ENCODE measurements around the gene LHX6.

LHX6 gene

DNA sequence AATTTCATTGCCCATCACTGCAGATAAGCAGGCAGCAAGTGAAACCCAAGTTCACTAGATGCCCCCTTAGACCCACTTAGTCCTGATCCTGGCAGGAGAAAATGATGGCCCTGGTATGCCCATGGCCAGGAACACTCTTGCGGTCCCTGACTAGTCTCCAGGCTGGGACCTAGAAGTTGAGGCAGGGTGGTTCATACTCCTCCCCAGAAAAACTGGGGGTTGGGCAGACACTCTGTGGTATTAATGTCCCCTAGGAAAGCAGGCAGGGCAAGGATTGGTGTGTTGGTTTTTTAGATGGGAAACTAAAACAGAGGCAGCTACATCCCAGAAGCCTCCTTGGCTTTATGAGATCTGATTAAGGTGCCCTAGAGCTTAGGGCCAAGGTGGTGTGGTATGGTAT lies 13.1 kb downstream of the LHX6 start:
- no peak for DNase-seq (ENCODE audit: low read depth)

- no peak for DNase-seq (ENCODE audit: low read depth)
Measured at GRCh38 chr9:122214507-122214906, 14.2 kb downstream of the LHX6 start.

GRCh38 chr9:122213589-122214413 lies 15.0 kb downstream of the LHX6 start:
- peak; percentile 18 for DNase-seq (ENCODE audit: low read depth)

DNA sequence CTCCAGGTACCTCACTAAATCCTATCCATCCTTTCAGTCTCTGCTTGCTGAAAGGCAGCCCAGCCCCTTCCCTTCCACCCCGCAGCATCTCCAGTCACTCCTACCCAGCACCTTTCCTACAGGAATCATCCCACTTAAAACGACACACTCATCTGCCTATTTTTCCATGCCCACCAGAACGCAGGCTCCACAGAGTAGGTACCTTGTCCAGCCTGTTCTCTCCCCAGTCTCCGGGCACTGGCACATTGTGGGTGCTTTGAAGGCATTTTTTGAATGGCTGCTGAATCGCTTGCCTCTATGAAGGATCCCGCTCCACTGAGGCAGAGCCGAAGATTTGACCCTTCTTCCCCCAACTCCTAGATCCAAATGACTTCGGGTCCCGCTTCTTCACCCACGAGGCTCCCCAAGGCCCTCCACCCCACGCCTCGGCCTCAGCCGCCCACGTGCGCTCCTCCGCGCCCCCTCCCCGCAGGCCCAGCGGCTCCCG lies 15.6 kb downstream of the LHX6 start:
- no peak for DNase-seq (ENCODE audit: low read depth)

DNA sequence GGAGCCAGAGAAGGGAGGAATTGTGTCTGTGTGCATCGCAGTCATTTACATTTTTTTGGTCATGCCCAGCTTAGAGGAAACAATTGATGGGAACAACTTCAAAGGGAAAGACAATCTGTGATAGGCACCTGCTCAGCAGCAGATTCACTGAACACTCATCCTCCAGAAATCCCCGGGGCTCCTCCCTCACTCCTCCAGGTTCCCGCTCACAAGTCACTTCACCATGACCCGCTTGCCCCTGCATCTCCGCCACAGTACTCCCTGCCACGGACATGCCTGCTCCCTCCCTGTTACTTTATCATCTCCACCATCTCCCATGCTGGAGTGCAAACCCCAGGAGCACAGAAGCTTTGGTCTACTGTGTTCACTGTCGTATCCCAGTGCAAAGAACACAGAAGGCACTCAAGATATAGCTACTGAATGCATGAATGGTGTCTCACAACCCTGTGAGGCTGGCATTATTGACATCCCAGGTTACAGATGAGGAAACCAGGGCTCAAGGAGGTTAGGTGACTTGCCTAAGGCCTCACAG lies 16.2 kb downstream of the LHX6 start:
- DNase-seq (ENCODE audit: low read depth) = no peak

- DNase-seq (ENCODE audit: low read depth) = no peak
Measured at GRCh38 chr9:122209451-122209850, 19.3 kb downstream of the LHX6 start.

- no peak for DNase-seq (ENCODE audit: low read depth)
Measured at GRCh38 chr9:122207096-122207495, 21.7 kb downstream of the LHX6 start.

DNA sequence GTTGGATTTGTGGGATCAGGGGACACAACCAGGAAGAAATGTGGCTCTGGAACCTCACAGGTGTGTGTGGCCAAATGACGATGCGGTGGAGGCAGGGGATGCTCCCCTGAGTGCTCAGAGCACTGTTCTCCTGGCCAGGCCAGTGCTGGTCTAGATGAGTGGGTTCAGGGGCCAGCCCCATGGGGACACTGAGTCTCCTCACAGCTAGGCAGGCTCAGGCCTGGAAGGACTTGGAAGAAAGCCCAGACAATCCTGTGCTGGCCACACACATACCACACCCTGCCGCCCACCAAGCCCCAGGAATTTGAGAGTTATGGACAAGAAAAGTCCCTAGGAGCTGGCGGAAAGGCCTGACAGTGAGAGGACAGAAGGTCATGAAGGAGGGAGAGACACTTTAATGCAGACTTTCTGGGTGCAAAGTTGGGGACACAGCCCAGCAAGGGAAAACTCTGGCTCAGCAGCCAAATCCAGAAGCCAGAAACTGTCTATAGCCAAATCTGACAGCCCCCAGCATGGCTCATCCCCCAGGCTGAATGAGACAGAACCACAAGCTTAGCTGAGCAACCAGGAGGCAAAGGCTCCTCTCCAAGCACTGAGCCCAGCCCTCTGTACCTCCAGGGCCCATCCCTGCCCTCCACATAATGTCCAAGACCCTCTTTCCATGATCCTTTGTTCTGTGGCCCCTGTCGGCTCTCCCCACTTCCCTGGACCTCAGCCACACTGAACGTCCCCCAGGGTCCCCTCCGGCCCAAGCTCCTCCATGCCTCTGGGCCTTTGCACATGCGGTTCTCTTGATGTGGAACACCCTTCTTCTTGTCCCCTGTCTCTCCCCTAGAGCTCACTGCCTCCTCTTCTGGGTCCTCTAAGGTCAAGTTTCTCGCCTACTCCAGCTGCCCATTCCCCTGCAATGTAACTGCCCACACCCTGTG lies 22.4 kb downstream of the LHX6 start:
- DNase-seq (ENCODE audit: low read depth) = peak; percentile 20

DNA sequence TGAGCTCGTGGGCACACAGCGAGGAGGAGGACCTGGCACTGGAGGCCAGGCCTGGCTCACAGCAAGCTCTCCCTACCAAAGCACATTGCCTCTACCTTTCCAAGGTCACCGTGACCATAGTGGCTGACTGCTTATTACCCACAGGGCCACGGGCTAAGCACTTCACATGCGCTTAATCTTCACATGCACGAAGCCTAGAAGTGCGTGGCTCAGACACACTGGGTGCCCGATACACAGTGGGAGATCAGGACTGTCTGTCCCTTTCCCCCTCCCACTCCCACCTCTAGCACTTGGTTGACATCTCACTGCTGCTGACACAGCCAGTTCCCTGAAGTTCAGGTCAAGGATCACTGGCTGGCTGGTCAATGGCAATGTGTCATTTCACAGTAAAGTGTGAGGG lies 23.6 kb downstream of the LHX6 start:
- DNase-seq (ENCODE audit: low read depth) = no peak

GRCh38 chr9:122204491-122204890 lies 24.3 kb downstream of the LHX6 start:
- no peak for DNase-seq (ENCODE audit: low read depth)

GRCh38 chr9:122204055-122204454 lies 24.7 kb downstream of the LHX6 start:
- DNase-seq (ENCODE audit: low read depth) = no peak

DNA sequence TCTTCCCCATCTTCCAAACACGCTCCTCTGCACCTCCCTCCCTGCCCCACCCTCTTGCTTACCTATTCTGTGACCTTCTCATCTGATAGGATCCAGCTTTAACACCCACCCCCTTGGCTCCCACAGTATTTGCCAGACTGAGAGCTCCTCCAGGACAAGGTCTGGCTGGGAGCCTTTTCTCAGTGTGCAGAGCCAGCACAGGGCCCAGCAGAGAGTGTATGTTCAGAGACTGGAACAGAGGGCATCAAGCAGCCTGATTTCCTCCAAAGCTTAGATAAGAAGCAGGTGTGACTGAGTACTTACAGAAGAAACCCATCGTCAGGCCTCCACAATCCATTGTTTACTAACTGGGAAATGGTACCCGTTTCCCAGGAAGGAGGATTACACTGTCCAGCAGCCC lies 26.6 kb downstream of the LHX6 start:
- no peak for DNase-seq (ENCODE audit: low read depth)

DNA sequence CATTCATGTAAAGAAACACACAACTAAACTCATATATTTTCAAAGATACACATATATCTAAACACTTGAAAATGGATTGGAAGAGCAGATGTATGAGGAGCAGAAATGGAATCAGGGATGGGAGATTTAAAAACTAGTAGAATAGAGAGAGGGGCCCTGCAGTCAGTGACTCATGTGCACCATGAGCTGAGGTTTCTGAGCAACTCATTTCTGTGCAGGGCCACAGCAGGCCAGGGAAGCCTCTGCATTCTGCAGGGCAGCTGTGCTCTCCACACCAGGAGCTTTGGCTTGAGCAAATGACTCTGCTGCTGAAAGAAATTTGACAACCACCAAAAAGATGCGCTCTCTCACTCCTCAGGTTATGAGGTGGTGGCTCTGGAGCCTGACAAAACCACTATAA lies 27.1 kb downstream of the LHX6 start:
- DNase-seq (ENCODE audit: low read depth) = no peak

- DNase-seq (ENCODE audit: low read depth) = no peak
Measured at GRCh38 chr9:122200960-122201595, 27.7 kb downstream of the LHX6 start.

DNA sequence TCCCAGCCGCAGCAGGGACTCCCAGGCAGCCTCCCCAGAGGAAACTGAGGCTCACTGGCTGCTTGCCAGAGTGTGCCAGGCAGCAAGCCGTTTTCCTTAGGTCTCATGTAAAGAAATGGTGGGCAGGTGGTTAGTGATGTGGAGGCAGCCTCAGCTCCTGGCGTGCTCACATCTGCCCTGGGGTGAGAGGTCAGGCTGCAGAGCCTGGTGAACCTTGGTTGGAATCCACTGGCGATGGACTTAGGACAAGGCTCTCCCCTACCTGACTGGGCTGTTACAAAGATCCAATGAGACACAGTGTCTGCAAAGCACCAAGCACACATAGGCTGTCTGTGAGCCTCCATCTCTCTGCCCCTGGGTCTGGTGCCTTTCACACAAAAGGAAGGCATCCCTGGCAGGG lies 30.9 kb downstream of the LHX6 start:
- DNase-seq (ENCODE audit: low read depth) = no peak

GRCh38 chr9:122197426-122197825 lies 31.3 kb downstream of the LHX6 start:
- DNase-seq (ENCODE audit: low read depth) = no peak

- no peak for DNase-seq (ENCODE audit: low read depth)
Measured at GRCh38 chr9:122195875-122196274, 32.9 kb downstream of the LHX6 start.

DNA sequence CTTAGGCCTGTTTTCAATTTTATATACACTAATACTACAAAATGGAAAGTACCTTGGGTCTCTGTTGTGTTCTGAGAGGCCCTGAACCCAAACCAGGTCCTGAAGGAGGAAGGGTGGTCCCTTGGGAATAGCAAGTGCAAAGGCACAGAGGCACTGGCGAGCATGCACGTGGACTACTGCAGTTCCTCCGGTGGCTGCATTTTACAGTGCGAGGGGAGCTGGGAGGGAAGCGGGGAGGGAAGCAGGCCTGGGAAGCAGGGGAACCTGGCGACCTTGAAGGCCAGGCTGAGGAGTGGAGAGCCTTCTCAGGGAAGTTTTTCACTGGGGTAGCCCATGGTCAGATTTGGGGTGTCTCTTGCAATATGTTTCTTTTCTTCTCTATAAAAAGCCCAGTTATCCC lies 35.1 kb downstream of the LHX6 start:
- no peak for DNase-seq (ENCODE audit: low read depth)

GRCh38 chr9:122192914-122193525 lies 35.7 kb downstream of the LHX6 start:
- DNase-seq (ENCODE audit: low read depth) = no peak

DNA sequence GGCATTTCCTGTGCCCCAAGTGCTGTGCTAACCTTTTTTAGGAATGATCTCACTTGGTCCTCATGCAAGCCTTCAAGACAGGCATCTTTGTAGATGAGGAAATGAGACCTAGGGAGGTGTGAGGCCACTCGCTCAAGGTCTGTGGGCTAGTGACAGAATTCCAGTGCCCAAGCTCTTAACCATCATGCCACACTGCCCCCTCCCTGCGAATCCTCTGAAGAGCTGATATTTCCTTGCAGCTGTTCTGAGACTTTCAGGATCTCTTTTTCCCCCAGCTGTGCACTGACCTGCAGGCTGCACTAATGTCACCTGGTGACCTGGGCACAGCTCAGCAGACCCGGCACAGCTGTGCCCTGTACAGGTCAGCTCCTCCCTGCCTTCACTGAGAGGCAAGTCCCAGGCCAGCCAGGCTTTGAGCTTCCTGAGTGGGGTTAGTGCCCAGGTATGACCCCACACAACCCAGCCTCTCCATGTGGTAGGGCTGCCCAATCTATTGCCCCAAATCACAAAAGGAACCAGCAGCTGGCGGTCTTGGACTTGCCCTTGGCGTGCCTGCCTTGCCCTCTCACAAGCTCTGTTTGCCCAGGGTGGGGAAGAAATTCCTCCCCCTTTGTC lies 36.4 kb downstream of the LHX6 start:
- DNase-seq (ENCODE audit: low read depth) = no peak

- DNase-seq (ENCODE audit: low read depth) = no peak
Measured at GRCh38 chr9:122191584-122191983, 37.2 kb downstream of the LHX6 start.
